PC-3 (cell line): ENCODE measurements around the gene C16orf46. TPM values are rescaled to one million over a fixed set of nuclear protein-coding genes. Genes with fewer than 3 reads are reported as not detected.
"Not testable (repeated sequence)": the region's sequence is repeated elsewhere in the genome, so short reads cannot be mapped to it uniquely, and the experiment has no call there.

Experiments used
- ATAC-seq: fragments of 200-7000 bp; cut with Tn5 transposase; 2 replicates; pipeline ENCODE4 v1.9.1; 2020; ENCODE audit warnings: mild to moderate bottlenecking, moderate library complexity
- BruUV-seq: library from RNA; stranded (reverse); fragments of 400-500 nt; replicated peaks from 2 replicates; lab custom pipeline; 2021; lab: Mats Ljungman, UMichigan
- CTCF ChIA-PET: fragments of 300-600 bp; sonication (Branson Sonifier 250); formaldehyde crosslinking; loops from one replicate; lab custom pipeline; 2022; ENCODE audit warnings: antibody characterized with exemption; lab: Charles Lee
- POLR2A ChIA-PET: fragments of 300-600 bp; sonication (Branson Sonifier 250); formaldehyde crosslinking; loops from one replicate; lab custom pipeline; 2022; ENCODE audit warnings: antibody characterized with exemption; ENCODE audit not compliant: unreplicated experiment; lab: Charles Lee
- DNase-seq: peaks from one replicate; pipeline ENCODE4 v3.0.0-alpha.2; 2015
- H2AFZ ChIP-seq: fragments of 300-600 bp; sonication (generic); 2 replicates; pipeline ENCODE4 v1.6.0; 2016; ENCODE audit warnings: antibody characterized with exemption, low read length
- H3F3A ChIP-seq: fragments of 300-600 bp; sonication (generic); one replicate; pipeline ENCODE4 v1.6.0; 2017; ENCODE audit warnings: antibody characterized with exemption, low read length, control low read depth, mild to moderate bottlenecking; ENCODE audit not compliant: unreplicated experiment
- H3K27ac ChIP-seq: fragments of 300-600 bp; sonication (generic); 2 replicates; pipeline ENCODE4 v1.5.1; 2016; ENCODE audit warnings: mild to moderate bottlenecking, low read length
- H3K27me3 ChIP-seq: fragments of 300-600 bp; sonication (generic); 2 replicates; pipeline ENCODE4 v1.6.1; 2016; ENCODE audit warnings: low read length, mixed read lengths
- H3K36me3 ChIP-seq: fragments of 300-600 bp; sonication (generic); 2 replicates; pipeline ENCODE4 v1.6.1; 2016; ENCODE audit warnings: low read depth, mixed run types, low read length, mixed read lengths
- H3K4me1 ChIP-seq: fragments of 300-600 bp; sonication (generic); 2 replicates; pipeline ENCODE4 v1.5.1; 2016; ENCODE audit warnings: low read length; ENCODE audit not compliant: insufficient read depth
- H3K4me2 ChIP-seq: fragments of 300-600 bp; sonication (generic); 2 replicates; pipeline ENCODE4 v1.6.0; 2016; ENCODE audit warnings: low read length
- H3K4me3 ChIP-seq: fragments of 300-600 bp; sonication (generic); 2 replicates; pipeline ENCODE4 v1.5.1; 2016; ENCODE audit warnings: mild to moderate bottlenecking, low read length, mixed read lengths
- H3K79me2 ChIP-seq: fragments of 300-600 bp; sonication (generic); 2 replicates; pipeline ENCODE4 v1.6.1; 2017; ENCODE audit warnings: low read length, mixed read lengths
- H3K9ac ChIP-seq: fragments of 300-600 bp; sonication (generic); 2 replicates; pipeline ENCODE4 v1.6.0; 2016; ENCODE audit warnings: mild to moderate bottlenecking, low read length
- H3K9me2 ChIP-seq: fragments of 300-600 bp; sonication (generic); replicated peaks from 2 replicates; pipeline ENCODE4 v1.6.1; 2016; ENCODE audit warnings: mixed run types, low read length, mixed read lengths
- H3K9me3 ChIP-seq: fragments of 300-600 bp; sonication (generic); 2 replicates; pipeline ENCODE4 v1.6.1; 2016; ENCODE audit warnings: low read length, mixed read lengths
- H4K20me1 ChIP-seq: fragments of 300-600 bp; sonication (generic); 2 replicates; pipeline ENCODE4 v1.6.1; 2016; ENCODE audit warnings: low read length, mixed read lengths
- CTCF ChIP-seq: fragments of 300-600 bp; sonication (generic); conservative IDR thresholded peaks from 2 replicates; pipeline ENCODE4 v1.5.1; 2017; ENCODE audit warnings: antibody characterized with exemption, low read depth, mild to moderate bottlenecking, low read length
- EZH2 ChIP-seq: fragments of 300-600 bp; sonication (generic); IDR thresholded peaks from one replicate; pipeline ENCODE4 v1.6.1; 2017; ENCODE audit warnings: antibody characterized with exemption, mild to moderate bottlenecking, low read length; ENCODE audit not compliant: unreplicated experiment
- EZH2phosphoT487 ChIP-seq: fragments of 300-600 bp; sonication (generic); IDR thresholded peaks from 2 replicates; pipeline ENCODE4 v1.6.1; 2018; ENCODE audit warnings: mild to moderate bottlenecking, antibody characterized with exemption, low read length, borderline replicate concordance
- intact Hi-C: fragments of 100-400 bp; cut with micrococcal nuclease; formaldehyde crosslinking; loops from 2 replicates; pipeline ENCODE4 v1.9.0; 2023
- total RNA-seq: library from RNA; depleted of rRNA; stranded (reverse); fragments of >200 nt; gene quantifications from 2 replicates; pipeline ENCODE4 v1.2.3, GENCODE V29; 2014

Gene C16orf46
- total RNA-seq, 1 experiment from 2014 or later, result 0.73 TPM

- no TSS peak for BruUV-seq
- POLR2A ChIA-PET, result no interaction called here
- H3K27me3 ChIP-seq, result no peaks in the 10 kb centered on the region
- no peaks in the 10 kb centered on the region for H3K9me3 ChIP-seq
- DNase-seq, result no peak
- no peaks in the 10 kb centered on the region for H3K79me2 ChIP-seq
- no peaks in the 10 kb centered on the region for H3K9me2 ChIP-seq
- H3K27ac ChIP-seq, result no peak overlapping the region
- no peaks in the 10 kb centered on the region for H4K20me1 ChIP-seq
- H3K9ac ChIP-seq, result no peak overlapping the region
- no peaks in the 10 kb centered on the region for H3F3A ChIP-seq
- H3K36me3 ChIP-seq, result no peaks in the 10 kb centered on the region
- no peak overlapping the region for H2AFZ ChIP-seq
- CTCF ChIA-PET, result no interaction called here
- H3K4me2 ChIP-seq, result no peak overlapping the region
- no peak for ATAC-seq
- no peaks in the 10 kb centered on the region for H3K4me1 ChIP-seq
- H3K4me3 ChIP-seq, result no peak overlapping the region
- no peak for TF ChIP-seq EZH2
- no peak for TF ChIP-seq EZH2phosphoT487
- no peak for TF ChIP-seq CTCF
- intact Hi-C loops, result no loop called here
Observed at GRCh38 chr16:81112453-81112852, 35.4 kb upstream of the C16orf46 start.

DNA sequence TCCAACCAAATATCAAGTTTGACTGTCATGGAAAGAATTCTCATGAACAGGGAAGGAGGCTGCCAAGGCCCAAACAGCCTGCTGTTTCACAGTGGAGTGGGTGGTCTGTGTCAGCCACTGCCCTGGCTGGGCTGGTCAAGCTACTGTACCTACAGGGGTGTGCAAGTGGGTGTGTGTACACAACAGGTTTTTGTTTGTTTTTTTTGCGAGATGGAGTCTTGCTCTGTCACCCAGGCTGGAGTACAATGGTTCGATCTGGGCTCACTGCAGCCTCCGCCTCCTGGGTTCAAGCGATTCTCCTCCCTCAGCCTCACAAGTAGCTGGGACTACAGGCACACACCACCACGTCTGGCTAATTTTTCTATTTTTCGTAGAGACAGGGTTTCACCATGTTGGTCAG, 32.2 kb upstream of the C16orf46 start:
- H3K4me3 ChIP-seq, H3K27ac ChIP-seq, H2AFZ ChIP-seq, ATAC-seq, H3F3A ChIP-seq, H4K20me1 ChIP-seq, H3K36me3 ChIP-seq, H3K4me1 ChIP-seq, DNase-seq, H3K9ac ChIP-seq, CTCF ChIA-PET, H3K79me2 ChIP-seq, POLR2A ChIA-PET, H3K9me2 ChIP-seq, intact Hi-C loops, BruUV-seq, H3K4me2 ChIP-seq, H3K27me3 ChIP-seq, H3K9me3 ChIP-seq: not testable (repeated sequence)

DNA sequence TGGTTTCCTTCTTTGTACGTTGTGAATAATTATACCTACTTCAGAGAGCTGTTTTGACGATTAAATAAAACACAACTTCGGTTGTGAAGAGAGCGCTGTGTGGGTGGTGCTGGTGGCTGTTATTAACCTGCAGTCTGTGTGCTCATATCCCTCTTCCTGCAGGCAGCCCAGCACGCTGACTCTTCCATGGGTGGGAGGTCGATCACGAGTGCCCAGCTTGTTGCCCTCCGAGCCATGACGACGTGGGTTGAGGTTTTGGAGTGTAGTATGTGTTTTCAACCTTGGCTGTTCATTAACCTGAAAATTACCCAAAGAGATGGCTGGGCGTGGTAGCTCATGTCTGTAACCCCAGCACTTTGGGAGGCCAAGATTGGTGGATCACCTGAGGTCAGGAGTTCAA, 30.5 kb upstream of the C16orf46 start:
- no peaks in the 10 kb centered on the region for H4K20me1 ChIP-seq
- DNase-seq (no peak), ATAC-seq (no peak)
- no peaks in the 10 kb centered on the region for H3F3A ChIP-seq
- no peaks in the 10 kb centered on the region for H3K9me3 ChIP-seq
- H3K4me2 ChIP-seq, result no peak overlapping the region
- BruUV-seq, result no TSS peak
- H3K4me1 ChIP-seq, result no peaks in the 10 kb centered on the region
- no peaks in the 10 kb centered on the region for H3K9me2 ChIP-seq
- no peak overlapping the region for H3K4me3 ChIP-seq
- no peaks in the 10 kb centered on the region for H3K27me3 ChIP-seq
- ChIA-PET POLR2A (no interaction called here), CTCF (no interaction called here)
- TF ChIP-seq EZH2phosphoT487, result no peak
- TF ChIP-seq CTCF, result no peak
- TF ChIP-seq EZH2, result no peak
- H2AFZ ChIP-seq, result no peak overlapping the region
- intact Hi-C loops, result no loop called here
- no peaks in the 10 kb centered on the region for H3K79me2 ChIP-seq
- H3K9ac ChIP-seq, result no peak overlapping the region
- no peak overlapping the region for H3K27ac ChIP-seq
- H3K36me3 ChIP-seq, result no peaks in the 10 kb centered on the region
